Measurements from ENCODE around the gene CNTLN. TPM values are rescaled to one million over a fixed set of nuclear protein-coding genes. Genes with fewer than 3 reads are reported as not detected.

Gene CNTLN
- polyA plus RNA-seq, 2 of the 4 experiments (the other 2 are of a cell fraction): 8.5 to 11.9 TPM

GRCh38 chr9:17423681-17424011, 288.8 kb downstream of the CNTLN start:
- TF ChIP-seq NFE2L2 (conservative IDR thresholded peaks at IDR 0.05; ENCODE audit: low read length): no peak
- no peak for TF ChIP-seq NPAS2 (CRISPR knock-in tag; IDR thresholded peaks at IDR 0.05; ENCODE audit: borderline replicate concordance)
- TF ChIP-seq RFX5 (IDR thresholded peaks at IDR 0.05): no peak
- no peak for TF ChIP-seq EHF (CRISPR knock-in tag; IDR thresholded peaks at IDR 0.05)
- TF ChIP-seq BCL3 (IDR thresholded peaks at IDR 0.05): no peak
- no peak for TF ChIP-seq KDM5A (IDR thresholded peaks at IDR 0.05)
- no peak for TF ChIP-seq EP300 (IDR thresholded peaks at IDR 0.05)
- TF ChIP-seq SREBF2 (IDR thresholded peaks at IDR 0.05): no peak
- no peak for TF ChIP-seq FOXS1 (CRISPR knock-in tag; IDR thresholded peaks at IDR 0.05)
- no peak for TF ChIP-seq NR3C1 (IDR thresholded peaks at IDR 0.05)
- TF ChIP-seq MAFK (IDR thresholded peaks at IDR 0.05; ENCODE audit: partially characterized antibody): no peak
- TF ChIP-seq GATA3 (IDR thresholded peaks at IDR 0.05; ENCODE audit: borderline replicate concordance): no peak
- no peak overlapping the region for H3K27ac ChIP-seq
- 84% methylated on average over 4 of the region's 4 CpGs for WGBS (ENCODE audit: missing lambda C conversion rate)
- FAIRE-seq (no peak), ATAC-seq (no peak), DNase-seq (ENCODE audit: low read depth in 1 of 2, low spot score in 1 of 2) (no peak)
- no peak overlapping the region for H3K4me3 ChIP-seq
- H3K4me1 ChIP-seq: no peaks in the 10 kb centered on the region
- POLR2A ChIA-PET: no interaction called here
- CTCF ChIA-PET: interaction anchor here (1.1 kb wide), 1 partner anchor 39 kb away, joined by 3 read pairs; no protein-coding TSS in a partner anchor
- no peak overlapping the region for H3K4me2 ChIP-seq
- no peaks in the 10 kb centered on the region for H3K9me3 ChIP-seq

GRCh38 chr9:17425384-17425783, 290.5 kb downstream of the CNTLN start:
- 92% methylated on average over 2 of the region's 2 CpGs for WGBS (ENCODE audit: missing lambda C conversion rate)
- ATAC-seq (no peak), FAIRE-seq (no peak), DNase-seq (ENCODE audit: low read depth in 1 of 2, low spot score in 1 of 2) (no peak)
- TF ChIP-seq KDM5A (IDR thresholded peaks at IDR 0.05) (no peak), FOSL2 (IDR thresholded peaks at IDR 0.05) (no peak), FOSL2 (CRISPR knock-in tag; IDR thresholded peaks at IDR 0.05) (no peak), MYC (IDR thresholded peaks at IDR 0.05; ENCODE audit: borderline replicate concordance, low read length) (no peak), TP53 (CRISPR knock-in tag; IDR thresholded peaks at IDR 0.05) (no peak), RAD21 (conservative IDR thresholded peaks at IDR 0.05 in 1 of 2, IDR thresholded peaks at IDR 0.05 in 1 of 2) (no peak), BHLHE40 (IDR thresholded peaks at IDR 0.05; ENCODE audit: low read depth, low read length) (no peak), GATA3 (IDR thresholded peaks at IDR 0.05; ENCODE audit: borderline replicate concordance) (no peak), CEBPB (IDR thresholded peaks at IDR 0.05) (no peak), ELK1 (IDR thresholded peaks at IDR 0.05; ENCODE audit: low read depth, low read length) (no peak), RARB (CRISPR knock-in tag; IDR thresholded peaks at IDR 0.05) (no peak), ESRRA (IDR thresholded peaks at IDR 0.05; ENCODE audit: borderline replicate concordance, low read length) (no peak), CBX2 (IDR thresholded peaks at IDR 0.05; ENCODE audit: borderline replicate concordance, low read depth) (no peak), NPAS2 (CRISPR knock-in tag; IDR thresholded peaks at IDR 0.05; ENCODE audit: borderline replicate concordance) (no peak), CHD4 (IDR thresholded peaks at IDR 0.05; ENCODE audit: borderline replicate concordance) (no peak)
- H3K4me3 ChIP-seq: no peak overlapping the region
- ChIA-PET POLR2A (no interaction called here), CTCF (interaction anchor here (1.0 kb wide), 1 partner anchor 603 kb away, joined by 3 read pairs; no protein-coding TSS in a partner anchor)
- no peak overlapping the region for H3K4me2 ChIP-seq
- no peak overlapping the region for H3K27ac ChIP-seq
- H3K4me1 ChIP-seq: no peaks in the 10 kb centered on the region
- H3K9me3 ChIP-seq: no peaks in the 10 kb centered on the region

GRCh38 chr9:17433526-17433925, 298.7 kb downstream of the CNTLN start:
- no peak for ATAC-seq
- no peak for FAIRE-seq
- H3K27ac ChIP-seq: no peak overlapping the region
- H3K4me3 ChIP-seq: no peak overlapping the region
- no peak for DNase-seq (ENCODE audit: low read depth in 1 of 2, low spot score in 1 of 2)
- H3K9me3 ChIP-seq: peaks cover 3% of the 10 kb centered on the region; the same call in 1 of the 3 replicates
- 89% methylated on average over 6 of the region's 6 CpGs for WGBS (ENCODE audit: missing lambda C conversion rate)
- H3K4me1 ChIP-seq: no peaks in the 10 kb centered on the region
- ChIA-PET POLR2A (no interaction called here), CTCF (no interaction called here)
- no peak overlapping the region for H3K4me2 ChIP-seq
- no peak for TF ChIP-seq HMGXB4 (CRISPR knock-in tag; IDR thresholded peaks at IDR 0.05; ENCODE audit: borderline replicate concordance)
- no peak for TF ChIP-seq JUNB (IDR thresholded peaks at IDR 0.05)
- TF ChIP-seq MAZ (IDR thresholded peaks at IDR 0.05; ENCODE audit: borderline replicate concordance, low read depth, low read length): no peak
- TF ChIP-seq MYC (IDR thresholded peaks at IDR 0.05; ENCODE audit: borderline replicate concordance, low read length): no peak
- no peak for TF ChIP-seq ATOH8 (CRISPR knock-in tag; IDR thresholded peaks at IDR 0.05; ENCODE audit: low read depth)
